ENCODE results near the gene RFC3.
"Not testable (repeated sequence)": the region's sequence is repeated elsewhere in the genome, so short reads cannot be mapped to it uniquely, and the experiment has no call there.

RFC3 gene

GRCh38 chr13:33817901-33818706, at the start of gene RFC3:
RFC3 (plus strand) TSS chr13:33818149; CDS start chr13:33818179, 30 bp downstream.
- no peaks in the 10 kb centered on the region for H3K27me3 ChIP-seq (ENCODE audit: control insufficient read depth, insufficient read depth, low read length)
- no peaks in the 10 kb centered on the region for H3K9me3 ChIP-seq (ENCODE audit: control insufficient read depth, insufficient read depth, low read length)
- no peaks in the 10 kb centered on the region for H3K36me3 ChIP-seq (ENCODE audit: control insufficient read depth, insufficient read depth, low read length)
- H3K4me1 ChIP-seq (ENCODE audit: control insufficient read depth, insufficient read depth, low read length), result no peaks in the 10 kb centered on the region
- peak within 1 kb of the TSS; percentile 97 for H3K4me3 ChIP-seq (ENCODE audit: low read depth, low read length)
- H3K9ac ChIP-seq (ENCODE audit: low read depth, low read length), result peak within 1 kb of the TSS; percentile 94

- Histone ChIP-seq H3K4me3 (ENCODE audit: low read depth, low read length) (no peak overlapping the region), H3K27me3 (ENCODE audit: control insufficient read depth, insufficient read depth, low read length) (no peaks in the 10 kb centered on the region), H3K36me3 (ENCODE audit: control insufficient read depth, insufficient read depth, low read length) (no peaks in the 10 kb centered on the region), H3K9me3 (ENCODE audit: control insufficient read depth, insufficient read depth, low read length) (no peaks in the 10 kb centered on the region), H3K9ac (ENCODE audit: low read depth, low read length) (no peak overlapping the region), H3K4me1 (ENCODE audit: control insufficient read depth, insufficient read depth, low read length) (no peaks in the 10 kb centered on the region)
Observed at GRCh38 chr13:33771296-33771695, 46.7 kb upstream of the RFC3 start.

GRCh38 chr13:33773790-33774462, 44.0 kb upstream of the RFC3 start:
- Histone ChIP-seq H3K4me3 (ENCODE audit: low read depth, low read length) (no peak overlapping the region), H3K9me3 (ENCODE audit: control insufficient read depth, insufficient read depth, low read length) (no peaks in the 10 kb centered on the region), H3K9ac (ENCODE audit: low read depth, low read length) (no peak overlapping the region), H3K36me3 (ENCODE audit: control insufficient read depth, insufficient read depth, low read length) (no peaks in the 10 kb centered on the region), H3K27me3 (ENCODE audit: control insufficient read depth, insufficient read depth, low read length) (no peaks in the 10 kb centered on the region), H3K4me1 (ENCODE audit: control insufficient read depth, insufficient read depth, low read length) (no peaks in the 10 kb centered on the region)

GRCh38 chr13:33775339-33776108, 42.4 kb upstream of the RFC3 start:
- no peaks in the 10 kb centered on the region for H3K9me3 ChIP-seq (ENCODE audit: control insufficient read depth, insufficient read depth, low read length)
- no peaks in the 10 kb centered on the region for H3K4me1 ChIP-seq (ENCODE audit: control insufficient read depth, insufficient read depth, low read length)
- H3K27me3 ChIP-seq (ENCODE audit: control insufficient read depth, insufficient read depth, low read length), result no peaks in the 10 kb centered on the region
- H3K36me3 ChIP-seq (ENCODE audit: control insufficient read depth, insufficient read depth, low read length), result no peaks in the 10 kb centered on the region
- H3K4me3 ChIP-seq (ENCODE audit: low read depth, low read length), result no peak overlapping the region
- no peak overlapping the region for H3K9ac ChIP-seq (ENCODE audit: low read depth, low read length)

GRCh38 chr13:33776239-33776881, 41.6 kb upstream of the RFC3 start:
- Histone ChIP-seq H3K36me3 (ENCODE audit: control insufficient read depth, insufficient read depth, low read length) (no peaks in the 10 kb centered on the region), H3K4me3 (ENCODE audit: low read depth, low read length) (no peak overlapping the region), H3K4me1 (ENCODE audit: control insufficient read depth, insufficient read depth, low read length) (no peaks in the 10 kb centered on the region), H3K9me3 (ENCODE audit: control insufficient read depth, insufficient read depth, low read length) (no peaks in the 10 kb centered on the region), H3K27me3 (ENCODE audit: control insufficient read depth, insufficient read depth, low read length) (no peaks in the 10 kb centered on the region), H3K9ac (ENCODE audit: low read depth, low read length) (no peak overlapping the region)

- Histone ChIP-seq H3K36me3 (ENCODE audit: control insufficient read depth, insufficient read depth, low read length) (no peaks in the 10 kb centered on the region), H3K9me3 (ENCODE audit: control insufficient read depth, insufficient read depth, low read length) (no peaks in the 10 kb centered on the region), H3K4me1 (ENCODE audit: control insufficient read depth, insufficient read depth, low read length) (no peaks in the 10 kb centered on the region), H3K27me3 (ENCODE audit: control insufficient read depth, insufficient read depth, low read length) (no peaks in the 10 kb centered on the region), H3K4me3 (ENCODE audit: low read depth, low read length) (no peak overlapping the region), H3K9ac (ENCODE audit: low read depth, low read length) (no peak overlapping the region)
Observed at GRCh38 chr13:33782631-33783030, 35.3 kb upstream of the RFC3 start.

- H3K4me1 ChIP-seq (ENCODE audit: control insufficient read depth, insufficient read depth, low read length); H3K9me3 ChIP-seq (ENCODE audit: control insufficient read depth, insufficient read depth, low read length); H3K36me3 ChIP-seq (ENCODE audit: control insufficient read depth, insufficient read depth, low read length); H3K4me3 ChIP-seq (ENCODE audit: low read depth, low read length); H3K27me3 ChIP-seq (ENCODE audit: control insufficient read depth, insufficient read depth, low read length); H3K9ac ChIP-seq (ENCODE audit: low read depth, low read length): not testable (repeated sequence)
Observed at GRCh38 chr13:33783212-33783611, 34.7 kb upstream of the RFC3 start.

GRCh38 chr13:33784738-33785137, 33.2 kb upstream of the RFC3 start:
- Histone ChIP-seq H3K4me1 (ENCODE audit: control insufficient read depth, insufficient read depth, low read length) (no peaks in the 10 kb centered on the region), H3K9ac (ENCODE audit: low read depth, low read length) (no peak overlapping the region), H3K36me3 (ENCODE audit: control insufficient read depth, insufficient read depth, low read length) (no peaks in the 10 kb centered on the region), H3K27me3 (ENCODE audit: control insufficient read depth, insufficient read depth, low read length) (no peaks in the 10 kb centered on the region), H3K4me3 (ENCODE audit: low read depth, low read length) (no peak overlapping the region), H3K9me3 (ENCODE audit: control insufficient read depth, insufficient read depth, low read length) (no peaks in the 10 kb centered on the region)

GRCh38 chr13:33785384-33785783, 32.6 kb upstream of the RFC3 start:
- Histone ChIP-seq H3K4me1 (ENCODE audit: control insufficient read depth, insufficient read depth, low read length) (no peaks in the 10 kb centered on the region), H3K36me3 (ENCODE audit: control insufficient read depth, insufficient read depth, low read length) (no peaks in the 10 kb centered on the region), H3K9ac (ENCODE audit: low read depth, low read length) (no peak overlapping the region), H3K4me3 (ENCODE audit: low read depth, low read length) (no peak overlapping the region), H3K9me3 (ENCODE audit: control insufficient read depth, insufficient read depth, low read length) (no peaks in the 10 kb centered on the region), H3K27me3 (ENCODE audit: control insufficient read depth, insufficient read depth, low read length) (no peaks in the 10 kb centered on the region)

- Histone ChIP-seq H3K4me3 (ENCODE audit: low read depth, low read length) (no peak overlapping the region), H3K4me1 (ENCODE audit: control insufficient read depth, insufficient read depth, low read length) (no peaks in the 10 kb centered on the region), H3K36me3 (ENCODE audit: control insufficient read depth, insufficient read depth, low read length) (no peaks in the 10 kb centered on the region), H3K9me3 (ENCODE audit: control insufficient read depth, insufficient read depth, low read length) (no peaks in the 10 kb centered on the region), H3K27me3 (ENCODE audit: control insufficient read depth, insufficient read depth, low read length) (no peaks in the 10 kb centered on the region), H3K9ac (ENCODE audit: low read depth, low read length) (no peak overlapping the region)
Observed at GRCh38 chr13:33787051-33787591, 30.8 kb upstream of the RFC3 start.

- Histone ChIP-seq H3K4me1 (ENCODE audit: control insufficient read depth, insufficient read depth, low read length) (no peaks in the 10 kb centered on the region), H3K36me3 (ENCODE audit: control insufficient read depth, insufficient read depth, low read length) (no peaks in the 10 kb centered on the region), H3K4me3 (ENCODE audit: low read depth, low read length) (no peak overlapping the region), H3K27me3 (ENCODE audit: control insufficient read depth, insufficient read depth, low read length) (no peaks in the 10 kb centered on the region), H3K9me3 (ENCODE audit: control insufficient read depth, insufficient read depth, low read length) (no peaks in the 10 kb centered on the region), H3K9ac (ENCODE audit: low read depth, low read length) (no peak overlapping the region)
Observed at GRCh38 chr13:33789066-33789606, 28.8 kb upstream of the RFC3 start.
